ENCODE data around the gene SLC6A13. TPM values are rescaled to one million over a fixed set of nuclear protein-coding genes. Genes with fewer than 3 reads are reported as not detected.

Gene SLC6A13
- total and polyA plus RNA-seq, 7 donors: 0.07 to 1.6 (median 0.50) TPM; not detected in 1

DNA sequence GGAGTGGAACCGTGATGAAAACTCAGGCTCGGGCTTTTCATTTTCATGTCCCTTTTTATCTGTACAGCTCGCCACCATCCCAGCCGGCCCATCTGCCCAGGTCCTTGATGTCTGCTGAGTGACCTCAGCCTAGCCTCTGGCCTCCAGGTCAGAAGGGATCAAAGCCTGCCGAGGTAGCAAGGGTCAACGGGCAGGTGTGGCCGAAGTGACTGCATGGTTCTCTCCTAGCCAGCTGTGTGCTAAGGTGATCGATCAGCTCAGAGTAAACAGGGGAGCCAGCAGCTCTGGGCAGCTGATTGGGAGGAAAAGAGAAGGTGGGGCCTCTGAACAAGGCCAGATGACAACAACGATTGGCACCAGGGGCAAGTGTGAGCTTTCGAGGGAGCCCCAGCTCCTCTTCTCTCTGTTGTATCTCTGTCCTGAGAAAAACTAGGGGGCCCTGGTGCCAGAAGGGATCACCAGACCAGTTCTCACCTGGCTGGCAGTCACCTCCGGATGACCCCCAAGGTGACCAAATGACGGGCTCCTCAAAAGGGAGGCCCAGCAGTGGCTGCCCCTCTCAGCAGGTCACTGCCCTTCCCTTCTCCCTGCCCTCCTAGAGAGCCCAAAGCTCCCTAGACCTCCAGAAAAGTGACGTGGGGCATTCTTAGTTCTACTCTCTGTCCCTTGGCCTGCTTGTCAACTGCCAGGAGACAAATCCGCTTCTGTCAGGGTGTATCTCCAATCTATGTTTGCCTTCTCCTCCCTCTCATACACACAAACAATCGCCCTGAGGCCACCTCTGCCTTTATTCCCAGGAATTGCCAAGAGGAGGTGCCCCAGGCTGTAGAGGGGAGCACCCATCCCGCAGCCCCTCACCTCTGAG, 52.1 kb downstream of the SLC6A13 start:
- WGBS, 3 donors: 69 to 79% (median 71%) methylated on average over 16 of the region's 16 CpGs
- intact Hi-C loops (cut with DNase I): no loop called here
- Histone ChIP-seq H3K36me3 (ENCODE audit: insufficient read depth in 1 of 2, low read depth in 1 of 2) (no peaks in the 10 kb centered on the region), H3K27me3 (ENCODE audit: insufficient read depth in 3 of 3, low read length in 2 of 3) (peaks cover 0 to 5% (median 0%) of the 10 kb centered on the region in 3 donors), H3K27ac (no peak overlapping the region), H3K4me3 (no peak overlapping the region), H3K4me1 (no peaks in the 10 kb centered on the region), H3K9me3 (no peaks in the 10 kb centered on the region)
- TF ChIP-seq, protein P1, sequence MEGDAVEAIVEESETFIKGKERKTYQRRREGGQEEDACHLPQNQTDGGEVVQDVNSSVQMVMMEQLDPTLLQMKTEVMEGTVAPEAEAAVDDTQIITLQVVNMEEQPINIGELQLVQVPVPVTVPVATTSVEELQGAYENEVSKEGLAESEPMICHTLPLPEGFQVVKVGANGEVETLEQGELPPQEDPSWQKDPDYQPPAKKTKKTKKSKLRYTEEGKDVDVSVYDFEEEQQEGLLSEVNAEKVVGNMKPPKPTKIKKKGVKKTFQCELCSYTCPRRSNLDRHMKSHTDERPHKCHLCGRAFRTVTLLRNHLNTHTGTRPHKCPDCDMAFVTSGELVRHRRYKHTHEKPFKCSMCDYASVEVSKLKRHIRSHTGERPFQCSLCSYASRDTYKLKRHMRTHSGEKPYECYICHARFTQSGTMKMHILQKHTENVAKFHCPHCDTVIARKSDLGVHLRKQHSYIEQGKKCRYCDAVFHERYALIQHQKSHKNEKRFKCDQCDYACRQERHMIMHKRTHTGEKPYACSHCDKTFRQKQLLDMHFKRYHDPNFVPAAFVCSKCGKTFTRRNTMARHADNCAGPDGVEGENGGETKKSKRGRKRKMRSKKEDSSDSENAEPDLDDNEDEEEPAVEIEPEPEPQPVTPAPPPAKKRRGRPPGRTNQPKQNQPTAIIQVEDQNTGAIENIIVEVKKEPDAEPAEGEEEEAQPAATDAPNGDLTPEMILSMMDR (IDR thresholded peaks at IDR 0.05): no peak
- ATAC-seq (no peak), DNase-seq (no peak)

DNA sequence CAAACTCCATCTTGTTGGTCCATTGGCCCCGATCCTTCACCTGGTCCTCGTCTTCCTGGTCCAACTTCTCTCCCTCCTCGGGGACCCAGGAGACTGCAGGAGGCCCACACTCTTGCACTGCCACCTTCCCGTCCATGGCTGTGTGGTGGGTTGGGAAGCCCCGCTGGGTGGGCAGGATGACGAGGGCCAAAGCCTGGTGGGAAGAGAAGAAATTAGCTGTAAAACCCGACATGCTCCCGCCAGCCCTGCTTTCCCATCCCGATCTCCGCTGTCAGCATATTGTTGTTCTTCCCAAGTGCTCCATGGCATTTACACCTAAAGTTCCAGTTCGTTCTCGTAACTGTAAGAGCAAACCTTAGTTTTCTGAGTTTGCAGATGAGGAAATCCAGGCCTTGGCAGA, 52.8 kb downstream of the SLC6A13 start:
- no peak for DNase-seq
- Histone ChIP-seq H3K9me3 (no peaks in the 10 kb centered on the region), H3K27ac (no peak overlapping the region), H3K36me3 (ENCODE audit: insufficient read depth in 1 of 2, low read depth in 1 of 2) (no peaks in the 10 kb centered on the region), H3K4me3 (no peak overlapping the region), H3K4me1 (no peaks in the 10 kb centered on the region), H3K27me3 (ENCODE audit: insufficient read depth in 3 of 3, low read length in 2 of 3) (peaks cover 0 to 3% (median 0%) of the 10 kb centered on the region in 3 donors)
- 89 to 92% (median 91%) methylated on average over 12 of the region's 12 CpGs for WGBS, 3 donors
- intact Hi-C loops (cut with DNase I): no loop called here
- no peak for ATAC-seq
- TF ChIP-seq, protein P1 (IDR thresholded peaks at IDR 0.05): no peak

DNA sequence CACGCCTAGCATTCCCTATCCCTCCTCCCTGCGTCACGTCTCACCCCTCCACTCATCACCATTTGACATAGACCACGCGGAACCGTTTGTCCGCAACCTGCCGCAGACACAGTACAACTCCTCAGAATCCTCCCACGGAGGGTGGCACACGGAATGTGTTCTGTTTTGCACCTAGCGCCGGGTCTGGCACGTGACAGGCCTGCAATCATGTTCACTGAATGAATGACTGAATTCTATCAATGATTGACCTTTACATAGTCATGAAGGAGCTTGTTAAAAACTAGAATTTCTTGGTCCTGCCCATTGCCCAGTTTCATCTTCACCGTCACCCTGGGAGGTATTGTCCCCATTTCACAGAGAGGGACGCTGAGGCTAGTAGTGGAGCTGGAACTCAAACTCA, 53.4 kb downstream of the SLC6A13 start:
- Histone ChIP-seq H3K9me3 (no peaks in the 10 kb centered on the region), H3K4me1 (peaks cover under 1% of the 10 kb centered on the region), H3K27me3 (ENCODE audit: insufficient read depth in 3 of 3, low read length in 2 of 3) (peaks cover 0 to under 1% (median 0%) of the 10 kb centered on the region in 3 donors), H3K4me3 (no peak overlapping the region), H3K27ac (no peak overlapping the region), H3K36me3 (ENCODE audit: insufficient read depth in 1 of 2, low read depth in 1 of 2) (no peaks in the 10 kb centered on the region)
- ATAC-seq: no peak
- intact Hi-C loops (cut with DNase I): no loop called here
- 81 to 89% (median 88%) methylated on average over 15 of the region's 15 CpGs for WGBS, 3 donors
- TF ChIP-seq, protein P1 (IDR thresholded peaks at IDR 0.05): no peak
- no peak for DNase-seq

DNA sequence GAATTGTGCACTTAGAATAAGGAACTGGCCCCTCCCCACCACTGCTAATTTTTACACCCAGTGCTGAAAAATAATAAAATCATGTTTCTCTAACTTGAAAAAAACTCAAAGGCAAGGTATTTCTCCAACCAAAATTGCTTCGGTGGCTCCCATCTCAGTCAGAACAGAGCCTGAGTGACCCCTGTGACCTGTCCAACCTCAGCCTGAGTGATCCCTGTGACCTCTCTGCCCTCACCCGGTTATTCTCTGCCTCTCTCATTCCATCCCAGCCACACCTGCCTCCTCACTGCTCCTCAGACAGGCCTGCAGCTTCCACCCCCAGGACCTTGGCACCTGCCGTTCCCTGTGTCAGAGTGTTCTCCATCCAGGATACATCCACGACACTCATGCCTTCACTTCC, 53.8 kb downstream of the SLC6A13 start:
- intact Hi-C loops (cut with DNase I): no loop called here
- Histone ChIP-seq H3K9me3 (no peaks in the 10 kb centered on the region), H3K27ac (no peak overlapping the region), H3K4me1 (peaks cover 5% of the 10 kb centered on the region), H3K27me3 (ENCODE audit: insufficient read depth in 3 of 3, low read length in 2 of 3) (peaks cover 0 to 2% (median 0%) of the 10 kb centered on the region in 3 donors), H3K36me3 (ENCODE audit: insufficient read depth in 1 of 2, low read depth in 1 of 2) (no peaks in the 10 kb centered on the region), H3K4me3 (no peak overlapping the region)
- TF ChIP-seq, protein P1 (IDR thresholded peaks at IDR 0.05): no peak
- DNase-seq: no peak
- ATAC-seq: no peak
- 66 to 75% (median 74%) methylated on average over 4 of the region's 4 CpGs for WGBS, 3 donors
